GM19351 (cell line): Measurements from ENCODE around the gene DBR1.

ENCODE experiments used
- ATAC-seq: cut with Tn5 transposase; IDR thresholded peaks from one replicate; pipeline ENCODE4 v1.9.1; 2021; ENCODE audit warnings: mild to moderate bottlenecking, moderate library complexity; ENCODE audit not compliant: unreplicated experiment

The DBR1 gene

GRCh38 chr3:138174421-138175131 lies at the start of gene DBR1:
TSS of gene DBR1 (minus strand) at chr3:138174921. CDS start at chr3:138174795, 126 bp downstream.
- peak; percentile 87 for ATAC-seq

GRCh38 chr3:138222942-138223287 lies 48.2 kb upstream of the DBR1 start:
- ATAC-seq: no peak

GRCh38 chr3:138222131-138222941 lies 47.6 kb upstream of the DBR1 start:
- ATAC-seq: no peak

GRCh38 chr3:138220788-138221187 lies 46.1 kb upstream of the DBR1 start:
- no peak for ATAC-seq

GRCh38 chr3:138220242-138220641 lies 45.5 kb upstream of the DBR1 start:
- ATAC-seq: no peak

GRCh38 chr3:138219255-138219654 lies 44.5 kb upstream of the DBR1 start:
- ATAC-seq: no peak

GRCh38 chr3:138213398-138214085 lies 38.8 kb upstream of the DBR1 start:
- ATAC-seq: no peak

- ATAC-seq: no peak
Measured at GRCh38 chr3:138210528-138210927, 35.8 kb upstream of the DBR1 start.

- ATAC-seq: no peak
Measured at GRCh38 chr3:138206196-138206595, 31.5 kb upstream of the DBR1 start.

- no peak for ATAC-seq
Measured at GRCh38 chr3:138205527-138205926, 30.8 kb upstream of the DBR1 start.

- no peak for ATAC-seq
Measured at GRCh38 chr3:138203938-138204337, 29.2 kb upstream of the DBR1 start.

- no peak for ATAC-seq
Measured at GRCh38 chr3:138202945-138203701, 28.4 kb upstream of the DBR1 start.

- ATAC-seq: no peak
Measured at GRCh38 chr3:138200424-138200823, 25.7 kb upstream of the DBR1 start.

GRCh38 chr3:138199851-138200250 lies 25.1 kb upstream of the DBR1 start:
- no peak for ATAC-seq

GRCh38 chr3:138197524-138197923 lies 22.8 kb upstream of the DBR1 start:
- ATAC-seq: no peak

- no peak for ATAC-seq
Measured at GRCh38 chr3:138197058-138197457, 22.3 kb upstream of the DBR1 start.

- no peak for ATAC-seq
Measured at GRCh38 chr3:138196023-138196422, 21.3 kb upstream of the DBR1 start.

GRCh38 chr3:138195481-138195880 lies 20.8 kb upstream of the DBR1 start:
- no peak for ATAC-seq

GRCh38 chr3:138188013-138188730 lies 13.5 kb upstream of the DBR1 start:
- ATAC-seq: peak; percentile 12

- ATAC-seq: peak; percentile 57
Measured at GRCh38 chr3:138187296-138188012, 12.7 kb upstream of the DBR1 start, which contains the start of gene ARMC8. TSS of gene ARMC8 (plus strand) at chr3:138187301. CDS start at chr3:138187555, 254 bp downstream.
